GM21515 (cell line): ENCODE data around the gene LSR.

ENCODE experiments used
- ATAC-seq: cut with Tn5 transposase; IDR thresholded peaks from one replicate; pipeline ENCODE4 v1.9.1; 2021; ENCODE audit not compliant: unreplicated experiment

The LSR gene

DNA sequence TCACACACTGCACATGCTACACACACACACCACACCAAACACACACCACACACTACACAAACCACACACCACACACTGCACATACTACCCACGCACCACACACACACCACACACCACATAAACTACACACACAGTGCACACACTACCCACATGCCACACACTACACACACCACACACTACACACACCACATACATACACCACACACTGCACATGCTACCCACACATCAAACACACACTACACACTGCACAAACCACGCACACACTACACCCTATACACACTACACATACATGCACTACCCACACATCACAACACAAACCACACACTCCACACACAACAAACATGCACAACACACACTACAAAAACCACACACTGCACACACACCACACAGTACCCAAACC, 49.1 kb downstream of the LSR start:
- no peak for ATAC-seq

DNA sequence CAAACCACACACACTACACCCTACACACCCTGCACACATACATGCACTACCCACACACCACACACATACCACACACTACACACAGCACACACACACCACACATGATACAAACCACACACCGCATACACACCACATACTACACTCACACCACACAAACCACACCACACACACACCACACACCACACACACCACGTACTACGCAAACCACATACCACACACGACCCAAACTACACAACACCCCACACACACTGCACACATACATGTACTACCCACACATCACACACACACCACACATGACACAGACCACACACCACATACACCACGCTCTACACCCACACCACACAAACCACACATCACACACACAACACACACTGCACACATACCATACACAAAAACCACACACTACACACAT, 49.8 kb downstream of the LSR start:
- no peak for ATAC-seq

DNA sequence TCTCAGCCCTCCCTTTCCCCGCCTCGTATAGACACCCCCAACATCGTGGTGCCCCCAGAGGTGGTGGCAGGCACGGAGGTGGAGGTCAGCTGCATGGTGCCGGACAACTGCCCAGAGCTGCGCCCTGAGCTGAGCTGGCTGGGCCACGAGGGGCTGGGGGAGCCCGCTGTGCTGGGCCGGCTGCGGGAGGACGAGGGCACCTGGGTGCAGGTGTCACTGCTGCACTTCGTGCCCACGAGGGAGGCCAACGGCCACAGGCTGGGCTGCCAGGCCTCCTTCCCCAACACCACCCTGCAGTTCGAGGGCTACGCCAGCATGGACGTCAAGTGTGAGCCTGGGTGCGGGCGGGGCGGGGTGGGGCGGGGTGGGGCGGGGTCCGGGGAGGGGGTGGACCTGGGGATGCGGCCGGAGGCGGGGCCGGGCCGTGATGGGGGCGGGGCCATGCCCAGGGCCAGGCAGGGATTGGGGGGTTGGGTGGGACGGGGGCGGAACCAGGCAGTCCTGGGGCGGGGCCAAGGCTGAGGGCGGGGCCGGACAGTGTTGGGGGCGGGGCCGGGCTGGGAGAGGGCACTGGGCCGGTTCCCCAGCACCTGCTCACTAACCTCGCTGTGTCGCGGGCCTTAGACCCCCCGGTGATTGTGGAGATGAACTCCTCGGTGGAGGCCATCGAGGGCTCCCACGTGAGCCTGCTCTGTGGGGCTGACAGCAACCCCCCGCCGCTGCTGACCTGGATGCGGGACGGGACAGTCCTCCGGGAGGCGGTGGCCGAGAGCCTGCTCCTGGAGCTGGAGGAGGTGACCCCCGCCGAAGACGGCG, 50.9 kb downstream of the LSR start:
- no peak for ATAC-seq

DNA sequence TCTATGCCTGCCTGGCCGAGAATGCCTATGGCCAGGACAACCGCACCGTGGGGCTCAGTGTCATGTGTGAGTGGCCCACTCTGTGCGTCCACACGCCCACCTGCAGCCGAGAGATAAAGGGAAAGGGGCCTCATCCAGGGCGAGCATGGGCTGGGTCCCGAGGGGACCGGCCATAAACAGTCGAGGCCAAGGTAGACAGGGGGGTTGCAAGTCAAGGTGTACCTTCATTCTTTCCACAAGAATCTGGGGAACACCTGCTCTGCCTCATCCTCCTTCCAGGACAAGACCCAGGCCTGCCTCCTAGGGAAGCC, 51.5 kb downstream of the LSR start:
- ATAC-seq = no peak

DNA sequence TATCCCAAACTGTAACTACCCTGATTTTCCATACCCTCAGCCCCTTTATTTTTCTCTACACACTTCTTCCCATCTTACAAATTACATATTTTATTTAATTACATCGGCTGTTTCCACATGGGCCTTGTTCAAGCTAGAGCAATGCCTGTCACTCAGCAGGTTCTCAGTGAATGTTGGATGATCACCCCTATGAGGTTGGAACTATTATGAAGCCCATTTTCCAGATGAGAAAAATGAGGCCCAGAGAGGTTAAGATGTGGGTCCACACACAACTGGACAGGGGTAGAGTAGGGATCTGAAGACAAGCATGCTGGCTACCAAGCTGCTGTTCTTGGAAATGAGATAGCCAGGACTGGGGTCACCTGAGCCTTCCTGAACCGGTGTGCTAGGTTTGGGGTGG, 53.2 kb downstream of the LSR start:
- no peak for ATAC-seq

DNA sequence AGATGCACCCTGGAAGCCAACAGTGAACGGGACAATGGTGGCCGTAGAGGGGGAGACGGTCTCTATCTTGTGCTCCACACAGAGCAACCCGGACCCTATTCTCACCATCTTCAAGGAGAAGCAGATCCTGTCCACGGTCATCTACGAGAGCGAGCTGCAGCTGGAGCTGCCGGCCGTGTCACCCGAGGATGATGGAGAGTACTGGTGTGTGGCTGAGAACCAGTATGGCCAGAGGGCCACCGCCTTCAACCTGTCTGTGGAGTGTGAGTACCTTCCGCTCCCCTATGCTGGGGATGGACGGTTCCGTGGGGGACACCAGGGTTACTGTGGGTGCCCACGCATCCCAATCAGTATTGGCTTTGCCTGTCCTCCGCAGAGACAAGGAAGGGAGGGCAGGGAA, 53.6 kb downstream of the LSR start:
- no peak for ATAC-seq

DNA sequence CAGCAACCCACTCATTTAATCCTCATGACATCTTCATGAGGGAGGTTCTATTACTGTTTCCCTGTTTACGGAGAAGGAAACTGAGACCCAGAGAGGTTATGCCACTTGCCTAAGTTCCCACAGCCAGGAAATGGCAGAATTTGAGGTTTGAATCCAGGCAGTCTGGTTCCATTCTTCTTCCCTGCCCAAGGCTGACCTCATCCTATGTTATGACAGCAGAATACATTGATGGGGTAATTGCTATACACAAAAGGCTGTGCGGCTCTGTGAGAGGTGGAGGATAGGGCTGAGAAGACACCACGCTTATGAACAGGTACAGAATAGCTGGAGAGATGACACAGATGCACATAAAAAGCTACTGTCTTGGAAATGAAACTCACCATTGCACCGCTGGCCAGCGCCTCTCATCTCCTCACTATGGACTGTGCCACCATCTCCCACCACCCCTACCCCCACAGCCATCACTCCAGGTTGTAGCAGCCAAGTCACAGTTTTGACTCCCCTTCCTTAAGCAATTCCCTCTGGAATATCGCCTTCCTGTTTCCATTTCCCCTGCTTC, 54.6 kb downstream of the LSR start:
- no peak for ATAC-seq

DNA sequence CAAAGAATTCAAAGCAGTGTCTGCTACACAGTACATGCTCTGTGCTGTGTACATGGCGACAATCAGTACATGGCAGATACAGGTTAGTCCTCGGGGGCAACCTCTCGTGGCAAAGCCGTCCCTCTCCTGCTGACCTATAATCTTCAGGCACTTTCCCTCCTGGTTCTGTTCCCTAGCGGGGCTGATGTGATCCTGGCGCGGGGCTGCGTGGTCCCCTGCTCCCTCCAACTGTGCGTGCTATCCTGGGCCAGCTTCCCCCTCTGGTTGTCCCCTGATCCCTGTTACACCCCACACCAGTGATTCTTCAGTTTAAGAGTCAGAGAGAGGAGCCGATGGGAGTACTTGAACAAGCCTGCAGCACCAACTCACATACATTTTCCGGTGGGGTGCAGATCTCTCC, 55.2 kb downstream of the LSR start:
- ATAC-seq = no peak

DNA sequence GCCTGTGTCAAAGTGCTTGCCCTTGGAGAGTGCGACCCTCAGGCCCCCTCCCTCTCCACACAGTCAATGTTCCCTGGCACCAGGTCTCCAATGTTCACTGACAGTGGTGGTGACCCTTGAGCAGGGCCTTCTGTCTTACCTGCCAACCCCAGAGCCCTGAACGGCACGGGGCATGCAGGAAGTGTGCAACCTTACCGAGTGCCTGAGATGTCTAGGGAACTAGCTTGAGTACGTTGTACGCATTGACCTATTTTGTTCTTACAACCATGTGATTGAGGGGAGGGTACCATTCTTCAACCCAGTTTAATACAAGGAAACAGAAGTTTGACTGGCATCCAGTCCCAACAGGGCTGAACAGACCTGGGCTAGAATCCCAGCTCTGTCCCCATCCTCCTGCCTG, 56.4 kb downstream of the LSR start:
- ATAC-seq = no peak

DNA sequence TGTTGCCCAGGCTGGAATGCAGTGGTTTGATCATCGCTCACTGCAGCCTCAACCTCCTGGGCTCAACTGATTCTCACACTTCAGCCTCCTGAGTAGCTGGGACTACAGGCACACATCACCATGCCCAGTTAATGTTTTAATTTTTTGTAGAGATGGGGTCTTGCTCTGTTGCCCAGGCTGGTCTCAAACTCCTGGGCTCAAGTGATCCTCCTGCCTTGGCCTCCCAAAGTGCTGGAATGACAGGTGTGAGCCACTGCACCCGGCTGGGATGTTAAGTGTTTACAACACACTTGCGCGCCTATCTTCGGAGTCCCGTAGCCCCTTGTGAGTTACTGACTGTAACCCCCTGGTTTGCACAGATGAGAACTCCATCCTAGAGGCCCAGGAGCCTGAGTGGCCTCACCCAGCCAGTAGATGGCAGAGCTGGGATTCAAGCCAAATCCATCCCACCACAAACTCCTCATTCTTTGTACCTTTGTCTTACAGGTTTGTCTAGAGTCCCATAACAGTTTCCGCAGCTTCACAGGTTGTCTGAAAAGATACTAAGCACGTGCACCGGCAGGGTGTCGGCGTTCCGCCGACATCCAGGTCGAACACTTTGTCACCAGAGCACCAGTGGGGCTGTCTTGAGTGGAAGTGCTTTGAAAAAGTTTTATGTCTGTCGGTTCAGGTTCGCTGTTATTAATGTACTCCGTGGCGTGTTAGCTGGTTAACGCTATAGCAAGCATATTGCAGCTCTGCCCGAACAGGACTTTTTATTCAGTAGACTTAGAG, 57.9 kb downstream of the LSR start:
- ATAC-seq = no peak

DNA sequence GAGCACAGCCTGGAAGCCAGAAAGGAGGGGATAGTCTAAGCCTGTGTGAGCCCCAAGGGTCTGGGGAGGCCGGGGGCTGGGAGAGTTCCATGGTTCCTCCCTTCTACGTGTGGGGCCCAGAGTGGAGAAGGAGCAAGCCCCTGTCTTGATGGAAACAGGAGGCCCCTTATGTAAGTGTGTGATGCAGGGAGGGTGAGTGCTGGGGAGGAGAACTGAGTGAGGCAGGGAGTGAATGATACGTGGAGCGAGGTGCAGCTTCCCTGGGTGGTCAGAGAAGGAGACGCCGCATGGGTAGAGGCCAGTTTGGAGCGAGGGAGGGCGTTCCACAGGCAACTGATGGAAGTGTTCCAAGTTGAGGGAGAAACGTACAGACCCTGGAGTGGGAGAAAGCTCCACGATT, 59.1 kb downstream of the LSR start:
- ATAC-seq = no peak

DNA sequence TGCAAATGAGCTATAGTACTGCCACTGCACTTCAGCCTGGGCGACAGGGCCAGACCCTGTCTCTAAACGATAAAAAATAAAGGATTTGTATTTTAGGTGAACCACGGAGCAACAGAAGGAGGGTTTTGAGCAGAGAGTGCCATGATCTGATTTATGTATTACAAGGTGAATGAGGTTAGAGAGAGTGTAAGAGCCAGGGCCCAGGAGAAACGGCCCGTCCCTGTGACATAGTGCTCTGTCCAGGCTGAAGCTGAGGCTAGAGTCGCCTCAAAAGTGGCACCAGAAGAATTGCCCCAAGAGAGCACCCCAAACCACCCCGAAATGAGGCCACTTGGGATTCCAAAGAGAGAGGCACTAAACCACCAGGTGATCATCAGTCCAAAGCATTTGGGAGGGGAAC, 60.1 kb downstream of the LSR start:
- ATAC-seq = no peak

DNA sequence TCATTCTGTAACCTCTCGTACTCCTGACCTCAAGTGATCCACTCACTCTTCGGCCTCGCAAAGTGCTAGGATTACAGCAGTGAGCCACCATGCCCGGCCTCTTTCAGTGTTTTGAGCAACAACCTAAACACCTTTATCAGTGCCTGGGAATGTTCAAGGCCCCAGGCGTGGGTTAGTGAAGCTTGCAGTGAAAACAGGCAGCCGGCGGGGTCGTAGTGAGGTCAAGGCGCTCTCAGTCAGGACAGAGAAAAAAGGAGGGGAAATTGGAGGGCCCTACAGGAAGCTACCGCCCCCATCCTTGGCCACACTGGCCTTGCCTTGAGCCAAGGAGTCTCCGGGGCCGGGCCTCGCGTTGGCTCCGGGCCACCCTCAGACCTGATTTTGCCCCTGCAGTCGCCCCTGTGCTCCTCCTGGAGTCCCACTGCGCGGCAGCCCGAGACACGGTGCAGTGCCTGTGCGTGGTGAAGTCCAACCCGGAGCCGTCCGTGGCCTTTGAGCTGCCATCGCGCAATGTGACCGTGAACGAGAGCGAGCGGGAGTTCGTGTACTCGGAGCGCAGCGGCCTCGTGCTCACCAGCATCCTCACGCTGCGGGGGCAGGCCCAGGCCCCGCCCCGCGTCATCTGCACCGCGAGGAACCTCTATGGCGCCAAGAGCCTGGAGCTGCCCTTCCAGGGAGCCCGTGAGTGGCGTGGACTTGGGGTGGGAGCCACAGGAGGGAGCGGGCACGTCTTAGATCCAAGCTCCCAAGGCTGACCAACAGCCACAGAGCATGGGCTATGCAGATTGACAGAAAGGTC, 60.9 kb downstream of the LSR start:
- ATAC-seq = no peak

DNA sequence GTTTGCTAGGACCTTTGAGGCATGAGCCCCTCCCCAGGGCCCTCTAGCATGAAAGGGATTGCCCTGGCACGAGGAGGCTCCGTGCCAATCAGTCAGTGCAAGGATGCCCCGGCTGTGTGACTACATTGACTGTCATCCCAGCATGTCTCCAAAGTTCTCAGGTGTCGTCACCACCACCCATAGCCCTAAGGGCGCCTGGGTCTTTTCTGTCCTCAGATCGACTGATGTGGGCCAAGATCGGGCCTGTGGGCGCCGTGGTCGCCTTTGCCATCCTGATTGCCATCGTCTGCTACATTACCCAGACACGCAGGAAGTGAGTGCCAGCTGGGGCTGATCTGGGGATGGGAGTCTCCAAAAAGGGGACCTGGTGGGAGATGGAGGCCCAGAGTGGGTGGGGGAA, 61.5 kb downstream of the LSR start:
- ATAC-seq = no peak

DNA sequence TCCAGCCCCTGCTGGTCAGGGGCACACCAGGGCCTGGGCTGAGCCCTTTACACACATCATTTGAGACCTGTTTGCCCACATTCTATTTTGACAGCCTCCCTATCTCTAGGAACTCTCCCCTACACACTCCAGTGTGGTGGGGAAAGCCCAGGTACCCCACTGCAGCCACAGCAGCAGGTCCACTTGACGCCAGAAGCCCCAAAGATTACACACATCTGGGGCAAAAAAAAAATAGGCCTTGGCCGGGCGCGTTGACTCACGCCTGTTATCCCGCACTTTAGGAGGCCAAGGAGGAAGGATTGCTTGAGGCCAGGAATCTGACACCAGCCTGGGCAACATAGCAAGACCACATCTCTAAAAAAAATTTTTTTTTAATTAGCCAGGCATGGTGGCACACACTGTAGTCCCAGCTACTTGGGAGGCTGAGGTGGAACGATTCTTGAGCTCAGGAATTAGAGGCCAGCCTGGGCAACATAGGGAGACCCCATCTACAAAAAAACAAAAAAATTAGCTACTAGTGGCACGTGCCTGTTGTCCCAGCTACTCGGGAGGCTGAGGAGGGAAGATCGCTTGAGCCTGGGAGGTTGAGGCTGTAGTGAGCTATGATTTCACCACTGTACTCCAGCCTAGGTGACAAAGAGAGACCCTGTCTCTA, 62.1 kb downstream of the LSR start:
- no peak for ATAC-seq

DNA sequence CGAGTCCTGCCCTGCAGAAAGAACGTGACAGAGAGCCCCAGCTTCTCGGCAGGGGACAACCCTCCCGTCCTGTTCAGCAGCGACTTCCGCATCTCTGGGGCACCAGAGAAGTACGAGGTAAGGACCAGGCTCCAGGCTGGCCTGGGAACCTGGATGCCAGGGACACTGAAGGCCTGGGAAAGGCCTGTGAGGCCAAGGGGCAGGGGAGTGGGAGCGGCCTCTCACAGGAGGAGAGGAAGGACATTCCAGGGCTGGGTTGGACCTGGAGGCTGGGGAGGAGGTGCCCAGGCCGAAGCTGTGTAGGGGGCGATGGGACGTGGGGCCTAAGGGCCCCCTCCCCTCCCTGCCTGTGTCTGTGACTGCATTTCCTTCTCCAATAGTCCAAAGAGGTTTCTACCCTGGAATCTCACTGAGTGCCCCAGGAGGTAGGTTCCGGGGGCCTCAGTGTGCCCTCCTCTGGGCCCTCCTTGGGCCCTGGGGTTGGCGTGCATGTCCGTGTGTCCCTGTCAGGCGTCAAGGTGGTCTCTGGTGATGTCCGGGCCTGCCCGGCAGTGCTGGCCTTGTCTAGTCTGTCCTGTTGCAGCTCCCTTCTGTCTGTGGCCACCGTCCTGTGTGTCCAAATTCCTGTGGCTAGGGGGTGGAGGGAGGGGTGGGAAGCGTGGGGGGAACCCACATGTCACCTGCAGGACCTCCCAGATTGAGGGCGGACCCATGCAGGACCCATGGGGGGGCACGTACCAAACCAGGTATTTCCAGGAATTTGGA, 63.3 kb downstream of the LSR start:
- ATAC-seq = no peak

DNA sequence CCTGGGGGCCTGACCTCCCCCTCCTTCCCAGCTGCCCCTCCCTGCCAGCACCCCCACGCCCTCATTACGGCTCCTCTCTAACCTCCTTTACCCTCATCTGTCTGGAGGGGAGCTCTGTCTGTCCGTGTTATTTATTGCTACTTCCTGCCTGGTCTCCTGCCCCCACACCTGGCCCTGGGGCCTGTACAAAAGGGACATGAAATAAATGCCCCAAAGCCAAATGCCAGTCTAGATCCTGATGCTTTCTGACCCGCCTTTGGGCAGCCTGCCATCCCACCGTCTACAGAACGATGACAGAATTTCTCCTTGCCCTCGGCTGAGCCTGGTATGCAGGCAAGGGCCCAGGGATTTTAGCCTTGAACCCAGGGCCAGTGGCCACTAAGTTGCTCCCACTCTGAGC, 64.8 kb downstream of the LSR start:
- ATAC-seq = no peak

DNA sequence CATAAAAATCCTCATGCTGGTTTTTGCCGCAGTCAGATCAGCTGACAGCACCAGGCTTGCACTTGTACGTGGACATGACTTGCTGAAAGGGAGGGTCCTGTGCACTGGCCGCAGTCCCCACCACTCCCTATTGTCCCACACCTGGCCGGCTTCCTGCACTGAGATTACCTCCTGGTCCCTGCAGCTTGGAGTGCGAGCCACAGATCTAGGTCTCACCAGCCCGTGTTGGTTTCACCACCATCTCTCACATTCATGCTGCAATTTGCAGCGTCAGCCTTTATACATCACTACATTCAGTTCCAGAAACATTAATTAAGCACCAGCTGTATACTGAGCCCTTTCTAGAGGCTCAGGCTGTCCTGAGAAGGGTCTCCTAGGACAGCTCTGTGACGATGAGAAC, 65.2 kb downstream of the LSR start:
- ATAC-seq = no peak

DNA sequence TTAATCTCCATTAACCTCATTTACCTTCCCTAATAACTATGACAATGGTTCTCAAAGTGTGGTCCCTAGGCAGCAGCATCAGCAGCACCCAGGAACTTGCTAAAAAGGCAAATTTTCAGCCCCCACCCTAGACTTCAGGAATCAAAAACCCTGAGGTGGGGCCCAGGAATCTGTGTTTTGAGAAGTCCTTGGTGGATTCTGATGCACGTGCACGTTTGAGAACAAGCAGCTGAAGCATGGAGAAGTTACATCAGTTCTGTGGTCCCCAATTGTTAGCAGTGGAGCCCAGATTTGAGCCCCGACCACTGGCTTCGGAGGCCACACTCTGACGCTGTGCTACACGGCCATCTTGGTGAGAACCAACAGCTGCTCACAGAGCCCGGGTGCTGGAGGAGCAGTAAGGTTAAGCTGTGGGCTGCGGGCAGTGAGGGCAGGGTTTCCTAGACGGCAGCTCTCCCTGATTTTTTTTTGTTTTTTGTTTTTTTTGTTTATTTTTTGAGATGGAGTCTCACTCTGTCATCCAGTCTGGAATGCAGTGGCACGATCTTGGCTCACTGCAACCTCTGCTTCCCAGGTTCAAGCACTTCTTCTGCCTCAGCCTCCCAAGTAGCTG, 66.2 kb downstream of the LSR start:
- no peak for ATAC-seq

DNA sequence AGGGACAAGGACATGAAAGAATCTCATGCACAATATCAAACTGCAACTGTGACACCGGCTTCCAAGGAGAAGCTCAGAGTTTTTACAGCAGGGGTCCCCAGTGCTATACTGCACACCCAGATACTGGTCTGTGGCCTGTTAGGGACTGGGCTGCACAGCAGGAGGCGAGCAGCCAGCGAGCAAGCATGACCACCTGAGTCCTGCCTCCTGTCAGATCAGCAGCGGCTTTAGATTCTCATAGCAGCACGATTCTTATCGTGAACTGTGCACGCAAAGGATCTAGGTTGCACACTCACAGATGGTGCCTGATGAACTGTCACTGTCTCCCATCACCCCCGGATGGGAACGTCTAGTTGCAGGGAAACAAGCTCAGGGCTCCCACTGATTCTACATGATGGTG, 67.1 kb downstream of the LSR start:
- ATAC-seq = no peak
